Neuronal stem cell (in vitro differentiated cells): ENCODE results near the gene CDC25A.

Experiments
- DNase-seq: peaks from one replicate; pipeline ENCODE4 v3.0.0-alpha.2; 2013; ENCODE audit warnings: low spot score
- H2AFZ ChIP-seq: one replicate; pipeline ENCODE4 v1.6.1; 2013; ENCODE audit warnings: mild to moderate bottlenecking, low read length, inconsistent platforms
- H2AK5ac ChIP-seq: 2 replicates; pipeline ENCODE4 v1.6.1; 2013; ENCODE audit warnings: low read depth, mild to moderate bottlenecking, inconsistent platforms, low read length, moderate library complexity, mixed read lengths
- H2BK120ac ChIP-seq: 2 replicates; pipeline ENCODE4 v1.6.1; 2013; ENCODE audit warnings: low read depth, mild to moderate bottlenecking, inconsistent platforms, low read length, moderate library complexity, mixed read lengths
- H2BK12ac ChIP-seq: one replicate; pipeline ENCODE4 v1.6.1; 2013; ENCODE audit warnings: low read length, inconsistent platforms
- H2BK15ac ChIP-seq: 2 replicates; pipeline ENCODE4 v1.6.1; 2013; ENCODE audit warnings: mild to moderate bottlenecking, low read length, inconsistent platforms, mixed read lengths
- H2BK5ac ChIP-seq: one replicate; pipeline ENCODE4 v1.6.1; 2013; ENCODE audit warnings: inconsistent platforms, mild to moderate bottlenecking, low read length, moderate library complexity
- H3K14ac ChIP-seq: one replicate; pipeline ENCODE4 v1.6.1; 2013; ENCODE audit warnings: low read length, inconsistent platforms
- H3K18ac ChIP-seq: 2 replicates; pipeline ENCODE4 v1.6.1; 2013; ENCODE audit warnings: low read length, inconsistent platforms
- H3K23ac ChIP-seq: 2 replicates; pipeline ENCODE4 v1.6.1; 2013; ENCODE audit warnings: low read depth, mild to moderate bottlenecking, mixed read lengths, low read length, inconsistent platforms; ENCODE audit not compliant: poor library complexity
- H3K27ac ChIP-seq: replicated peaks from 3 replicates; pipeline ENCODE4 v1.5.1; 2013; ENCODE audit warnings: low read length, inconsistent platforms
- H3K27me3 ChIP-seq, 3 experiments: 2 replicates each; pipeline ENCODE4 v1.6.1; 2013; ENCODE audit warnings: low read length in 3 of 3, mild to moderate bottlenecking in 2 of 3, inconsistent platforms in 1 of 3, low read depth in 1 of 3, mixed read lengths in 1 of 3, moderate library complexity in 1 of 3; ENCODE audit not compliant: control insufficient read depth in 3 of 3, insufficient read depth in 3 of 3
- H3K36me3 ChIP-seq, 2 donors: replicated peaks in 1 of 2; 2 replicates each; pipeline ENCODE4 v1.6.1; 2013; ENCODE audit warnings: low read length in 2 of 2; ENCODE audit not compliant: control insufficient read depth in 2 of 2, insufficient read depth in 2 of 2
- H3K4ac ChIP-seq: 2 replicates; pipeline ENCODE4 v1.6.1; 2013; ENCODE audit warnings: inconsistent platforms, mild to moderate bottlenecking, low read length, moderate library complexity
- H3K4me1 ChIP-seq, 2 donors: 1 replicate in 1 of 2; 2 replicates in 1 of 2; pipeline ENCODE4 v1.6.1; 2013; ENCODE audit warnings: low read length in 2 of 2, low read depth in 1 of 2; ENCODE audit not compliant: control insufficient read depth in 2 of 2, insufficient read depth in 1 of 2
- H3K4me2 ChIP-seq: one replicate; pipeline ENCODE4 v1.6.1; 2013; ENCODE audit warnings: mild to moderate bottlenecking, low read length, inconsistent platforms; ENCODE audit not compliant: insufficient read depth, poor library complexity, severe bottlenecking
- H3K4me3 ChIP-seq, 2 donors: 2 replicates each; pipeline ENCODE4 v1.5.1; 2013; ENCODE audit warnings: low read length in 2 of 2, mild to moderate bottlenecking in 2 of 2, inconsistent platforms in 1 of 2, moderate library complexity in 1 of 2
- H3K79me1 ChIP-seq: one replicate; pipeline ENCODE4 v1.6.1; 2013; ENCODE audit warnings: low read depth, mild to moderate bottlenecking, inconsistent platforms, low read length, moderate library complexity
- H3K9ac ChIP-seq: one replicate; pipeline ENCODE4 v1.6.1; 2013; ENCODE audit warnings: mild to moderate bottlenecking, low read depth, low read length, inconsistent platforms; ENCODE audit not compliant: poor library complexity
- H3K9me3 ChIP-seq, 2 donors: replicated peaks in 1 of 2; 2 replicates each; pipeline versions ENCODE3 to v1.6.1; 2013; ENCODE audit warnings: low read length in 2 of 2, mild to moderate bottlenecking in 2 of 2, inconsistent platforms in 1 of 2, low read depth in 1 of 2, mixed read lengths in 1 of 2, moderate library complexity in 1 of 2; ENCODE audit not compliant: control insufficient read depth in 2 of 2, insufficient read depth in 1 of 2
- H4K8ac ChIP-seq: one replicate; pipeline ENCODE4 v1.6.1; 2013; ENCODE audit warnings: low read depth, mild to moderate bottlenecking, inconsistent platforms, low read length, moderate library complexity
- H4K91ac ChIP-seq: one replicate; pipeline ENCODE4 v1.6.1; 2013; ENCODE audit warnings: low read length, low read depth, mild to moderate bottlenecking, inconsistent platforms; ENCODE audit not compliant: poor library complexity
- WGBS, 2 donors: extraction: QIAGEN DNeasy Blood & Tissue Kit; methylation state at CpG; one replicate each; pipeline ENCODE4 v1.1.7; 2013; ENCODE audit warnings: missing lambda C conversion rate in 2 of 2, mixed read lengths in 1 of 2; ENCODE audit not compliant: insufficient read length in 2 of 2, insufficient replicate concordance in 1 of 2; ENCODE audit errors: extremely low coverage in 2 of 2; 5-methylcytosine and 5-hydroxymethylcytosine counted together

The CDC25A gene

GRCh38 chr3:48186631-48187300, 1.5 kb downstream of the CDC25A start:
- no peak overlapping the region for H3K27ac ChIP-seq
- H2BK5ac ChIP-seq, result no peak overlapping the region
- no peaks in the 10 kb centered on the region for H3K9me3 ChIP-seq
- peaks cover 0 to 2% (median 0%) of the 10 kb centered on the region in 3 experiments for H3K27me3 ChIP-seq
- no peak overlapping the region for H3K4ac ChIP-seq
- H3K79me1 ChIP-seq, result peaks cover 9% of the 10 kb centered on the region
- no CpG with 5 or more reads among the region's 7 CpGs for WGBS, 2 donors
- H4K91ac ChIP-seq, result no peak overlapping the region
- peaks cover 27 to 52% of the 10 kb centered on the region in 2 donors for H3K36me3 ChIP-seq
- no peak for DNase-seq
- H2AK5ac ChIP-seq, result no peak overlapping the region
- H3K14ac ChIP-seq, result no peak overlapping the region
- H4K8ac ChIP-seq, result no peak overlapping the region
- peak overlapping the region; percentile 87 for H2AFZ ChIP-seq
- peaks cover 9 to 17% of the 10 kb centered on the region in 2 donors for H3K4me1 ChIP-seq
- H2BK15ac ChIP-seq, result no peak overlapping the region
- H3K23ac ChIP-seq, result no peak overlapping the region
- no peak overlapping the region for H2BK120ac ChIP-seq
- H3K4me2 ChIP-seq, result peak overlapping the region; percentile 85
- H3K4me3 ChIP-seq, result peak overlapping the region; percentile 71 to 94
- peak overlapping the region; percentile 26 for H3K9ac ChIP-seq
- H2BK12ac ChIP-seq, result no peak overlapping the region
- no peak overlapping the region for H3K18ac ChIP-seq

GRCh38 chr3:48185129-48185528, 3.1 kb downstream of the CDC25A start:
- no peak for DNase-seq
- no peak overlapping the region for H4K91ac ChIP-seq
- no peak overlapping the region for H2AFZ ChIP-seq
- peaks cover 34 to 68% of the 10 kb centered on the region in 2 donors for H3K36me3 ChIP-seq
- no peak overlapping the region for H3K18ac ChIP-seq
- H2BK5ac ChIP-seq, result no peak overlapping the region
- no peak overlapping the region for H2AK5ac ChIP-seq
- H3K4ac ChIP-seq, result no peak overlapping the region
- H3K9me3 ChIP-seq, result no peaks in the 10 kb centered on the region
- H3K4me2 ChIP-seq, result no peak overlapping the region
- H3K4me3 ChIP-seq, result no peak overlapping the region
- H2BK15ac ChIP-seq, result no peak overlapping the region
- H3K79me1 ChIP-seq, result peaks cover 9% of the 10 kb centered on the region
- H3K23ac ChIP-seq, result no peak overlapping the region
- H3K27me3 ChIP-seq, result no peaks in the 10 kb centered on the region
- peaks cover 9 to 12% of the 10 kb centered on the region in 2 donors for H3K4me1 ChIP-seq
- H3K14ac ChIP-seq, result no peak overlapping the region
- no peak overlapping the region for H4K8ac ChIP-seq
- H2BK12ac ChIP-seq, result no peak overlapping the region
- H3K27ac ChIP-seq, result no peak overlapping the region
- H3K9ac ChIP-seq, result no peak overlapping the region
- no CpG with 5 or more reads among the region's 4 CpGs for WGBS, 2 donors
- H2BK120ac ChIP-seq, result no peak overlapping the region

GRCh38 chr3:48184299-48184698, 3.9 kb downstream of the CDC25A start:
- H3K36me3 ChIP-seq, result peaks cover 39 to 76% of the 10 kb centered on the region in 2 donors
- no peak overlapping the region for H4K8ac ChIP-seq
- no peak overlapping the region for H2BK5ac ChIP-seq
- no peak overlapping the region for H3K23ac ChIP-seq
- H3K4me3 ChIP-seq, result no peak overlapping the region
- H3K14ac ChIP-seq, result no peak overlapping the region
- no peak overlapping the region for H2BK120ac ChIP-seq
- peaks cover 9% of the 10 kb centered on the region for H3K79me1 ChIP-seq
- no peak overlapping the region for H2BK12ac ChIP-seq
- H3K9ac ChIP-seq, result no peak overlapping the region
- H3K4me1 ChIP-seq, result peaks cover 9 to 12% of the 10 kb centered on the region in 2 donors
- no peak overlapping the region for H3K27ac ChIP-seq
- no peak overlapping the region for H3K4ac ChIP-seq
- H3K27me3 ChIP-seq, result no peaks in the 10 kb centered on the region
- DNase-seq, result no peak
- H2AK5ac ChIP-seq, result no peak overlapping the region
- H4K91ac ChIP-seq, result no peak overlapping the region
- no peak overlapping the region for H3K4me2 ChIP-seq
- no peaks in the 10 kb centered on the region for H3K9me3 ChIP-seq
- no peak overlapping the region for H2AFZ ChIP-seq
- H2BK15ac ChIP-seq, result no peak overlapping the region
- no CpG with 5 or more reads among the region's 2 CpGs for WGBS, 2 donors
- H3K18ac ChIP-seq, result no peak overlapping the region

GRCh38 chr3:48180531-48181253, 7.5 kb downstream of the CDC25A start:
- Histone ChIP-seq H3K9me3 (no peaks in the 10 kb centered on the region), H3K14ac (no peak overlapping the region), H3K36me3 (peaks cover 55 to 100% of the 10 kb centered on the region in 2 donors), H3K4me2 (no peak overlapping the region), H3K27me3 (no peaks in the 10 kb centered on the region), H3K23ac (no peak overlapping the region), H4K8ac (no peak overlapping the region), H2BK12ac (no peak overlapping the region), H3K4me1 (peaks cover 0 to 2% of the 10 kb centered on the region in 2 donors), H2BK15ac (no peak overlapping the region), H3K4ac (no peak overlapping the region), H2BK5ac (no peak overlapping the region), H2AFZ (no peak overlapping the region), H3K9ac (no peak overlapping the region), H3K79me1 (peaks cover 3% of the 10 kb centered on the region), H3K4me3 (no peak overlapping the region), H3K27ac (no peak overlapping the region), H4K91ac (no peak overlapping the region), H3K18ac (no peak overlapping the region), H2AK5ac (no peak overlapping the region), H2BK120ac (no peak overlapping the region)
- no CpG with 5 or more reads among the region's 5 CpGs for WGBS, 2 donors
- DNase-seq, result no peak
